Measurements from ENCODE around the gene SAMD4B.
"Not testable (repeated sequence)": the region's sequence is repeated elsewhere in the genome, so short reads cannot be mapped to it uniquely, and the experiment has no call there.

Gene SAMD4B

DNA sequence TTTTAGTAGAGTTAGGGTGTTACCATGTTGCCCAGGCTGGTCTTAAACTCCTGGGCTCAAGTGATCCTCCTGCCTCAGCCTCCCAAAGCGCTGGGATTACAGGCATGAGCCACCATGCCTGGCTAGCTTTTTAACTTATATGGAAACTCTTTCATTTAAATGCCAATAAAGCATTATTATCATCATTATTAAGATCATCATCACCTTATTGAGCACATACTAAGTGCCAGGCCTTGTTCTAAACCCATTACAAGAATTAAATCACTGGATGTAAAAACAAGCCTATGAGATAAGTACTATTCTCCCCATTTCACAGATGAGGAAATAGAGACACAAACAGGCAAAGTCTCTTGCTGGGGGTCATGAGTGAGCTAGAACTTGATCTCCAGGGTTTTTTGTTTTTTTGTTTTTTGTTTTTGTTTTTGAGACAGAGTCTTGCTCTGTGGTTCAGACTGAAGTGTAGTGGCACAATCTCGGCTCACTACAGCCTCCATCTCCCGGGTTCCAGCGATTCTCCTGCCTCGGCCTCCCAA is 7.7 kb upstream of the SAMD4B start:
- no peak for DNase-seq (ENCODE audit: low read depth)

DNA sequence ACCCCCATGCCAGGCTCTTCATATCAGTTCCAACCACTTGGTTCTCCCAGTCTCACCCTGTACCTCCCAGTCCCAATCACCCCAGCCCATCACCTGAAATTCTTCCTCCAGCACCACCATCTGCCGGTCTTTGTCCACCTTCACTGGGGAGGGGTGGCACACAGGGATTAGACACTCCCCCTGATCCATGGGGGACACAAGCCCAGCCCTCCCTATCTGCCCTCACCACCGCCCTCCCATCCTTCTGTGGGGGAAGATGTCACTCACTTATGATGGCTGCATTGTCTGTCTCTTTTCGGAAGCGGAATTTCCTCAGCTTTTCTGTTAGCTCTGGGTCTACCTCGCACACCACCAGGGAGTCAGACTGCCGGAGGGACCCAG is 7.1 kb upstream of the SAMD4B start:
- DNase-seq (ENCODE audit: low read depth) = no peak

DNA sequence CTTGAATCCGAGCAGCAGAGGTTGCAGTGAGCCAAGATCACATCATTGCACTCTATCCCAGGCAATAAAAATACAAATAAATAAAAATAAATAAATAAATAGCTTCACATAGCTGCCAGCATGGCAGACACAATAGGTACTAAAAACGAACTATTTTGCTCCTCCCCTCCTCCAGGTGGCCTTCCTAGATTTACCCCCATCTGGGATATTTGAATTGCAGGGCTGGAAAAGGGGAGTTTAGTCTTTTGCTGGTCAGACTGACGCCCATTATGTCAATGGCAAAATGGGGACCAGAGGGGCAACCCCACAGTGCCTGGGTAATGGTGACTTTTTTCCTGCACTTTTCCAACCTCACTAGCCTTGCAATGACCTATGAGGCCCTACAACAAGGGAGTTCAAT is 5.7 kb upstream of the SAMD4B start:
- no peak for DNase-seq (ENCODE audit: low read depth)

- no peak for DNase-seq (ENCODE audit: low read depth)
Measured at GRCh38 chr19:39339674-39340073, 2.5 kb upstream of the SAMD4B start.

DNA sequence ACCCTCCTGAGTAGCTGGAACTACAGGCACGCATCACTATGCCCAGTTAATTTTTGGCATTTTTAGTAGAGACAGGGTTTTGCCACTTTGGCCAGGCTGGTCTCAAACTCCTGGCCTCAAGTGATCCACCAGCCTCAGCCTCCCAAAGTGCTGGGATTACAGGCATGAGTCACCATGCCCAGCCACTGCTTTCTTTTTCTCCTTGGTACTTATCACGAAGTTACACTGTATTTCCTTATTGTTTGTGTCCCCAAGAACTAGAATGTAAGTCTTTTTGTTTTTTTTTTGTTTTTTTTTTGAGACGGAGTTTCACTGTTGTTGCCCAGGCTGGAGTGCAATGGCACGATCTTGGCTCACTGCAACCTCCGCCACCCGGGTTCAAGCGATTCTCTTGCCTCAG is 2.1 kb upstream of the SAMD4B start:
- not testable (repeated sequence) for DNase-seq (ENCODE audit: low read depth)

GRCh38 chr19:39341129-39341718 is 997 bp upstream of the SAMD4B start:
- DNase-seq (ENCODE audit: low read depth) = no peak

GRCh38 chr19:39342647-39343305 is 555 bp downstream of the SAMD4B start:
- DNase-seq (ENCODE audit: low read depth) = no peak

- DNase-seq (ENCODE audit: low read depth) = no peak
Measured at GRCh38 chr19:39345956-39346355, 3.7 kb downstream of the SAMD4B start.

DNA sequence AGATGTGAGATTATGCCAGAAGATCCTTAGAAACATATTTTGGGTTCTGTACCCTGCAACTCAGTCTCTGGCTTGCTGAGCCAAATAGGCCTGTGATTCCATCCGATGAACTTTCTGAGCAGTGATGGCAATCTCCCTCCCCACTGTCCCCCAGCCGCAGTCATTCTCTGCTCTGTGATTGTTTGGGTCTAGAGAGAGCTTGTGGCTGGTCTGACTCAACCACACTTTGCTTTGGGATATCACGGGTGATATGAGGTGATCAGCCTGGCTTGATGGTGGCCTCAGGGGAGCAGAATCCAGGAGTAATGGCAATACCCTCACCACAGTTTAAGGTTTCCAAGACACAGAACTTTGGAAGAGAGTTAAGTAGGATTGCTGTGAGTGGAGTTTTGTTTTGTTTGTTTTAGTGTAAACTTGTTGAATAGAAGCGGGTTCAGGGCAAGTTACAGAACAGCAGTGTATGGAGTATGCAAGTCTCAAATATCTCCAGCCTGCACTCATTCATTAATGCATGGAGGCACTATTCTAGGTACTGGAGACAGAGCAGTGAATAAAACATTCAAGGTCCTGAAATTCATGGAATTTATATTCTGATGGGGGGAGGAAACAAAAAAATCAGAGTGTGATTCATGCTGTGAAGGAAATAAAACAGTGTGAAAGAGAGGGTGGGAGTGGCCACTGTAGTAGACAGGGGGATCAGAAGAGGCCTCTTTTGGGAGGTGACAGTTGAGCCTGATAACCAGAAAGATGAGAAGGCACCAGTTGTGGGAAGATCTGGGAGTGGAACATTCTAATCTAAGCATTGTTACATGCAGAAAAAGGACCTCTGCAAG is 5.3 kb downstream of the SAMD4B start:
- no peak for DNase-seq (ENCODE audit: low read depth)

GRCh38 chr19:39349326-39349725 is 7.1 kb downstream of the SAMD4B start:
- DNase-seq (ENCODE audit: low read depth) = no peak

DNA sequence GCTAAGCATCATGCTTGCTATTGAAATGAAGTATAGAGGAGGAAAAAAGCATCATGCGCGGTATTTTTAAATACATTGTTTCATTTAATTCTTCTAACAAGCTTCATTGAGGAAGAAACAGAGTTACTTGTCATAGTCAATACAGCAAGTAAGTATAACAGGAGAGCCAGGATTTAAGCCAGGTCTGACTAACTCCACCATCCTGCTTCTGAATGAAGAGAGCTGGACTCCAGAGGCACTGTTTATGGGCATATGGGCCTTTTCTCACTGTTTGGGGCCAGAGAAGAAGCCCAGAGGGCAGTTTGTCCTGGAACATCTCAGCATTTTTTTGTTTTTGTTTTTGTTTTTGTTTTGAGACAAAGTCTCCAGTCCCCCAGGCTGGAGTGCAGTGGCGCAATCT is 7.9 kb downstream of the SAMD4B start:
- DNase-seq (ENCODE audit: low read depth) = no peak

GRCh38 chr19:39351537-39352064 is 9.4 kb downstream of the SAMD4B start:
- DNase-seq (ENCODE audit: low read depth) = no peak

GRCh38 chr19:39352381-39353255 is 10.4 kb downstream of the SAMD4B start:
- no peak for DNase-seq (ENCODE audit: low read depth)

DNA sequence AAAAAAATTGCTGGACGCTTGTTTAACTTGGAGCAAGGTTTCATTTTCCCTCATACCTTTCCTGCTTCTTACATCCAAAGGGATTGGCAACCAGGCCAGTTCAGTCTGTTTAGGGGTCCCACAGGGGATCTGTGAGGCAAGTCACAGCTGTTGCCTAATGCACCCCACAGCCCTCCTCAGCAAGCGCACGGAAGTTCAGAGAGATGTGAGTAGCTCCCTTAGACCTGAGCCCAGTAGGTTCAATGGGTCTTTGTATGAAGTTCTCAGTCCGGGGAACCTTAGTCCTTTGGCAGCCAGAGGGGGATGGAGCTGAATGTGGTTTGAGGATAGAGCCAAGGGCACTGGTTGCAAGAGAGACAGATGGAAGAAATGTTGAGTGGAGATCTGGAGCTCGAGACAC is 13.0 kb downstream of the SAMD4B start:
- no peak for DNase-seq (ENCODE audit: low read depth)

DNA sequence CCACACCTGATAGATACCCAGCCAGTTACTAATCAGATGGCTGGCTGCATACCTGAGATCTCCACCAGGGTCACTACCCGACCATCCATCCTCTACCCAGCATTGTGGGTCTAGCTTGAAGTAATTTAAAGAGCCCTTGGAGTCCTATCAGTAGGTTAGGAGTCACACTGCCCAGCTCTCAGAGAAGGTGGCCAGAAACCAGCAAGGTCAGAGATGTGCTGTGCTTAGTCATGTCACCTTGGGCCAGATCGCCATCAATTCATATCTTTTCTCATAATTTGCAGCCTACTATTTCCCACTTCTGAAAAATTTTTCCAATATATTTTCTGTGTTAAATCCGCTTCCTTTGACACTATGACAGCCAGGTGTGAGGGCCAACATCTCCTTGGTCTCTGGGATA is 13.9 kb downstream of the SAMD4B start:
- DNase-seq (ENCODE audit: low read depth) = no peak

GRCh38 chr19:39356647-39357046 is 14.4 kb downstream of the SAMD4B start:
- no peak for DNase-seq (ENCODE audit: low read depth)

GRCh38 chr19:39359026-39359425 is 16.8 kb downstream of the SAMD4B start:
- no peak for DNase-seq (ENCODE audit: low read depth)

GRCh38 chr19:39360599-39360998 is 18.4 kb downstream of the SAMD4B start:
- DNase-seq (ENCODE audit: low read depth) = no peak

DNA sequence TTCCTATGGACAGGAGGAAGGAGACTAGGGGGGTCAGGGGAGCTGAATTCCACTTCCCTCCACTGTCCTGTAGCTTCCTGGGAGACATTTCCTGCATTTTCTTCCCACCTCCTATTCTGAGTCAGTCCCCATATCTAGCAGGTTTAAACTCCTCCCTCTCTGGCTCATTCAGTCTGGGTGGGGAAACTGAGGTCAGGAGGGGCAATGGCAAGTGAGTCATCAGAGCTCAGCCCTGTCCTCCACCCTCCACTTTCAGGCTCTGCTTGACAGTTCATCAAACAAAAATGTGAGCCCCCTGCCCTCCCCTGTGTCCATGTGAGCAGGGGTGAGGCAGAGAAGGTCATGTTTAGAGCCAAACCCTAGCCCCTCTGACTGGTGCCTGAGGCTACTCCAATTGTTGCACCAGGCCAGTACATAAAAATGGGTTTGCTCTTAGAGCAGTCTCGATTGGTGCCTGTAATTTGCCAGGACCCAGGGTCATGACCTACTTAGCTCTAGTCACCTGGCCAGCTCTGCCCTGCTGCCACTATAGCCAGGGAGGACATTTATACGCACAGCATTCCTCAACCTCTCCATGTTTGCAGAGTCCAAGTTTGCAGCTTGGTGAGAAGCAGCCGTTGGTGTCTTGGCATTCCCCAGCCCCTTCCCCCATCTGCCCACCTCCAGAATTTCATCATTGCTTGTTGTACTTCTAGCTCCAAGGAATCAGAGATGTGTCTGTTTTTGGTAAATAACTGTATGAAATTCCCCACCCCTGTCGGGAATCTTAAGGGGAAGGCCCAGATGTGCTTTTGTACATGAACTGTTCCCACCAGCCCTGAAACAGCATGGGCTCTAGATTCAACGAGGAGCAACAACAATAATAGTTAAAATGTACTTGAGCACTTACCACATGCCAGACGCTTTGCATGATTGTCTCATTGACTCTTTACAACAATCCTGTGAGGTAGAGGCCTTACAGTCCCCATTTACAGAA is 20.7 kb downstream of the SAMD4B start:
- no peak for DNase-seq (ENCODE audit: low read depth)

DNA sequence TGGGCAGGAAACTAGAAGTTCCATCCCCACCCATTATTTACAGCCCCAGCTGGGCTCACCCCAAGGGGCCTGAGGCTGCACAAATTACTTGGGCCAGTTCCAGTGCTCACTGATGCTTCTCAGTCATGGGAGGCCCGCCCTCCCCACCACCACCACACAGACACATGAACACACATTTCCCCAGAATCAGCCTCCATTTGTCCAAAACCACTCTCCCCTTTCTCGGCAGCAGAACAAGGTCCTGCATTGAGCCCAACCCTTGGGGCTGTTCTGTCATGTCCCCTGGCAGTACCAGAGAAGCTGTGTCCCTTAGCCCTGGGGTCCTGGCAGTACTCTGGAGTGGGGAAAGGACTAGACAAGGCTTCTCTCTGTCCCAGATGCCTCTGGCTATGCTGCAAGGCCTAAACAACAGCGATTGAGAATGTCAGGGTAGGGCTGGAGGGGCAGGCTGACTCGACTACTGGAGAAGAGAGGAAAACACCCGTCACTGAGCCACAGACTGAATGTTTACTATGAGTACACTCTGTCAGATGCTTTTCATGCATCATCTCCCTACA is 21.8 kb downstream of the SAMD4B start:
- no peak for DNase-seq (ENCODE audit: low read depth)
